GM12873 (cell line): ENCODE data around the gene MYBBP1A.

Experiments
- CTCF ChIP-seq: IDR thresholded peaks from 2 replicates; pipeline ENCODE4 v1.5.1; 2012; ENCODE audit warnings: low read depth, mild to moderate bottlenecking, moderate library complexity, low read length, control low read depth; ENCODE audit not compliant: insufficient read depth; ENCODE audit errors: missing control alignments

Gene MYBBP1A

GRCh38 chr17:4509401-4509800 lies 45.8 kb downstream of the MYBBP1A start:
- peak; percentile 36 for TF ChIP-seq CTCF

GRCh38 chr17:4508207-4508606 lies 47.0 kb downstream of the MYBBP1A start:
- TF ChIP-seq CTCF: no peak

GRCh38 chr17:4507361-4508111 lies 47.6 kb downstream of the MYBBP1A start:
- no peak for TF ChIP-seq CTCF

GRCh38 chr17:4506892-4507291 lies 48.3 kb downstream of the MYBBP1A start:
- no peak for TF ChIP-seq CTCF

GRCh38 chr17:4506175-4506813 lies 48.9 kb downstream of the MYBBP1A start:
- no peak for TF ChIP-seq CTCF

- TF ChIP-seq CTCF: no peak
These were observed 50.0 kb downstream of the MYBBP1A start for GRCh38 chr17:4505187-4505586.

- TF ChIP-seq CTCF: no peak
These were observed 51.0 kb downstream of the MYBBP1A start for GRCh38 chr17:4504188-4504587.
